HG03457 (cell line): ENCODE measurements around the gene TMEM255B.
"Not testable (repeated sequence)": the region's sequence is repeated elsewhere in the genome, so short reads cannot be mapped to it uniquely, and the experiment has no call there.

Experiments
- ATAC-seq: cut with Tn5 transposase; IDR thresholded peaks from one replicate; pipeline ENCODE4 v1.9.1; 2021; ENCODE audit warnings: moderate number of reproducible peaks; ENCODE audit not compliant: unreplicated experiment

Gene TMEM255B

GRCh38 chr13:113785051-113786010 is 26.3 kb downstream of the TMEM255B start:
- no peak for ATAC-seq

- ATAC-seq, result no peak
Measured at GRCh38 chr13:113786262-113786841, 27.3 kb downstream of the TMEM255B start.

GRCh38 chr13:113787694-113788093 is 28.7 kb downstream of the TMEM255B start:
- no peak for ATAC-seq

- no peak for ATAC-seq
Measured at GRCh38 chr13:113788413-113789135, 29.5 kb downstream of the TMEM255B start.

- ATAC-seq, result no peak
Measured at GRCh38 chr13:113789167-113789566, 30.1 kb downstream of the TMEM255B start.

DNA sequence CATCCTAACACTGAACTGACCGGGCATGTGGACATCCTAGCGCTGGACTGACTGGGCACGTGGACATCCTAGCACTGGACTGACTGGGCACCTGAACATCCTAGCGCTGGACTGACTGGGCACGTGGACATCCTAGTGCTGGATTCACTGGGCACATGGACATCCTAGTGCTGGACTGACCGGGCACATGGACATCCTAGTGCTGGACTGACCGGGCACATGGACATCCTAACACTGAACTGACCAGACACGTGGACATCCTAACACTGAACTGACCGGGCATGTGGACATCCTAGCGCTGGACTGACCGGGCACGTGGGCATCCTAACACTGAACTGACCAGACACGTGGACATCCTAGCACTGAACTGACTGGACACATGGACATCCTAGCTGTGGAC is 30.9 kb downstream of the TMEM255B start:
- not testable (repeated sequence) for ATAC-seq

GRCh38 chr13:113791226-113791625 is 32.2 kb downstream of the TMEM255B start:
- ATAC-seq, result no peak

DNA sequence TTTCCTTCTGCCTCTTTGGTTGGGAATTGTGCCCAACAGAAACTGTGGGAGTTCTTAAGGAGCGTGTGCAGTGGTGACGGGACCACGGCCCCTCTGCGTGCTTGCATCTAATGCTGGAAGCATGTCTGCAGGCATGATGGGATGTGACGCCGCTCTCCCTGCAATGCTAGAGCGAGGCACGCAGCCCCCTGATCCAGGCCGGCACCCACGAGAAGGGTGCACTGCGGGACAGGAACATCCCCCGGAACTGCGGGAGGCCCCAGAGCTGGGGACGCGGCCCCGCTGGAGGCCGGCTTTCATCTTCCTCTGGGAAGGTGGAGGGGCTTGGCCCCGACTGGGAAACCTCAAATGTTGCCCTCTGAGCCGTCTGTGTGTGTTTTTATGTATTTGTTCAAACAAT is 32.7 kb downstream of the TMEM255B start:
- no peak for ATAC-seq

DNA sequence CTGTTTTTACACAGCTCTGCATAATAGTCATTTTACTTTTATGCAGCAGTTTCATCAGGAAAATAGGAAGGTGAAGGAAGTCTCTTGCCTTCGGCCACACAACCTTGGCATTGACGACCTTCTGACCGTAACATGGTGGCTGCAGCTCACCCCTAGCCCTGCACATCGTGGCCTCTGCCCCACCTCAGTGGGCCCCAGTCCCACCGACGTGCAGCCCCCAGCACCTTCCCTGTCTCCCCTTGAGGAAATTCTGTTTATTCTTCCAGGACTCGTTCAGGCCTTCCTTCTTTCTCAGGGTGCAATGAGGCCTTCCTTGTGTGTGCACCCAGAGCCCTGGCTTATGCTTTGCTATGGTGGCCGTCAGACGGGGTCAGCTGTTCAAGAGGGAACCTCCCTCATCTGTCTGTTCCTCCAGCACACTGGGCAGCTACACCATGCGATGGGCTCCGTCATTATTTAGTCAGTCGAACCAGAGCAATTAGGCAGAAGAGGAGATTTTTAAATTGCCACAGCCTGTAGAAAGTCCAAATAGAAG is 33.3 kb downstream of the TMEM255B start:
- no peak for ATAC-seq

DNA sequence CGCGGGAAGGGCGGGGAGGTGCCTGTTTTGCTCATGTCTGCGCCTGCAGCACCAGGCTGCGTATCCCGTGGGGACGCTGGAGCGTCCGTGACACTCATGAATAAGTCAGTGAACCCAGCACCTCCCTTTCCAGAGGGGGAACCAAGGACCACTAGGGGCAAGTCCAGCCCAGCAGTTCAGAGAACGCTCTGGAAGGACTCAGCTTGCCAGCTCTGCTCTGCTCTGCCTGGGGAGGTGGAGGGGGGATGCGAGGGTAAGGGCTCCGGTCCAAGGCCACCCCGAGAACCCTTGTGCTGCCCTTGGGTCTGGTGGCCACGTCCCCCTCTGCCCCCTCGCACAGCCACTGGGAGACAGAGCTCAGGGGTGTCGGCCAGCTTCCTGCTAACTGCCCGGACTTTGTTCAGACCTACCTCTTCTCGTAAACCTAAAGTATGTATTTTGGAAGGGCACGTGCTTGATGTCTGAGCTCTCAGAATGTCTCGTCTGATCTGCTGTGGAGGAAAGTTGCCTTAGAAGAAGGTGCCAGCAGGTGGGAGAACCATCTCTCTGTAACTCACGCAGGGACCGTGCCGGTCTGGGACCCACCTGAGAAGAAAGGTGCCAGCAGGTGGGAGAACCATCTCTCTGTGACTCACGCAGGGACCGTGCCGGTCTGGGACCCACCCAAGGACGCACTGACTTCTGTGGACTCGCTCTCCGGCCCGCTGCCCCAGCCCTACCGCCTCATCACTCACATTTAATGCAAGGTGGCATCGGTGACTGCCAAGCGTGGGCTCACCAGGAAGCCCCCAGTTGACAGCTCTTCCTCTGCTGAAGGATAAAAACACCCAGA is 34.1 kb downstream of the TMEM255B start:
- no peak for ATAC-seq

DNA sequence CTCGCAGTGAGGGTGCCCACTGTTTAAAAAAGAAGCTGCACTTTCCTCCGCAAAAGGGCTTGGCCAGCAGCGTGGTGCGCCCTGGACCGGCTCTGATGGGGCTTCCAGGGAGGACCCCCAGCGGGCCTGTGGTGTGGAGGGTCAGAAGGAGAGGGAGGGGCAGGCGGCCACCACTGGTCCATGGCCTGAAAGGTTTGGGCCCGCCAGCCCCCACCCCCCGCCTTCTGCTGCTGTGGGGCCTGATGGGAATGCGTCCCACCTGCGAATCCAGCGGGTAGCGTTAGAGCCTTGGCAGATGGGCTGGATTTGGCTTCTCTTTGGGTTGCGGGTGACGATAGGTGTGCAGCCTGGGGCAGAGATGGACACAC is 34.7 kb downstream of the TMEM255B start:
- ATAC-seq, result no peak

GRCh38 chr13:113794086-113794485 is 35.1 kb downstream of the TMEM255B start:
- ATAC-seq, result no peak

DNA sequence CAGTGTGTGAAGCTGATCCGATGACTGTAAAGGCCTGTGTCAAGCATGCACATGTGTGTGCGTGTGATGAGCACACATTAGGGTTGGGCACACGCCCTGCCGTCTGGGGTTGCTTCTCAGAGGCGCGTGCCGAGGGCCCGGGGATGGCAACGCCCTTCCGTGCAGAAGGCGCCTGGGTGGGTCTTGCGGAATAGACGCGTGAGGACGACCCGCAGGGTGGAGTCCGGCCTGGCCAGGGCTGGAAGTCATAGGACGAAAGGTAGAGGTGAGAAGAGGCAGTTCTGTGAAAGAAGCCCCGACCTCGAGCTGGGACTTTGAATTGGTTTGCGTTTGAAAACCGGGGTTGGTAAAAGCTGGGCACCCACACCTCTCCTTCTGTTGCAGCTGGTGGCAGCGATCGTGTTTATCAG is 35.7 kb downstream of the TMEM255B start:
- no peak for ATAC-seq

DNA sequence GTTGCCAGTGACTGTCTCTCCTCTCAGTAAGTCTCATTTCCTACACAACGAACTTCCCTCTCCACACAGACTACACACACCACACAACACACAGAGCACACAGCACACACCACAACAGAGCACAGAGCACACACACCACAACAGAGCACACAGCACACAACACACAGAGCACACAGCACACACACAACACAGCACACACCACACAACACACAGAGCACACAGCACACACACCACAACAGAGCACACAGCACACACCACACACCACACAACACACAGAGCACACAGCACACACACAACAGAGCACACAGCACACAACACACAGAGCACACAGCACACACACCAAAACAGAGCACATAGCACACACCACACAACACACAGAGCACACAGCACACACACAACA is 36.3 kb downstream of the TMEM255B start:
- not testable (repeated sequence) for ATAC-seq

GRCh38 chr13:113796211-113796963 is 37.4 kb downstream of the TMEM255B start:
- ATAC-seq, result no peak

DNA sequence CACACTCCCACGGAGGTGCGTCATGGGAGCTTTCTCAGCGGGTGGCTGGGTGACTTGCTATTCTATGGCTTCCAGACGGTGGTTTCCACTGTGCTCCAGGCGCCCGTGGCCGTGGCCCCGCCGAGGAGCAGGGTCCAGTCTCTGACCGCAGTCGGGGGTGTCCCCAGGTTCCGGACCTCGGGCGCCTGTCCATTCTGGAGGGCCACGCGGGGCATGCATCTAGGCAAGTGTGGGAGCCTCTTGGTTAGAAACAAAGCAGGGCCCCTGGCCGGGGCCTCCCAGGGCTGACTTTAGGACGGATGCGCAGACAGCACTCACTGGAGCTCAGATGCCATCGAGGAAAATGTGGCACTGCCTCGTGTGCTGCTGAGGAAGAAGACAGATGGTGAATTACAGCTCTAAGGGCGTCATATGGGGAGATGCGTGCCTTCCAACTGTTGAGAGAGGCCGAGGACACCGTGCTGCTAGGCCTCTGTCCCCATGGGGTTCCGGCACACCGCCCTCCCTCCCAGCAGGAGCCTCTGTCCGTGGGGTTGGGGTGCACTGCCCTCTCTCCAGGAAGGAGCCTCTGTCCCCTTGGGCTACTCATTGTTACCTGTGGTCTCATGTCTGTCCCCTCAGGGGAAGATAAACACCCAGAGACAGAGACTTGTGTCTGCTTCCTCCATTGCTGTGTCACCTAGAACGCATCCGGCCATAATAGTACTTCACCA is 38.1 kb downstream of the TMEM255B start:
- no peak for ATAC-seq

GRCh38 chr13:113798200-113798811 is 39.3 kb downstream of the TMEM255B start:
- ATAC-seq, result no peak

DNA sequence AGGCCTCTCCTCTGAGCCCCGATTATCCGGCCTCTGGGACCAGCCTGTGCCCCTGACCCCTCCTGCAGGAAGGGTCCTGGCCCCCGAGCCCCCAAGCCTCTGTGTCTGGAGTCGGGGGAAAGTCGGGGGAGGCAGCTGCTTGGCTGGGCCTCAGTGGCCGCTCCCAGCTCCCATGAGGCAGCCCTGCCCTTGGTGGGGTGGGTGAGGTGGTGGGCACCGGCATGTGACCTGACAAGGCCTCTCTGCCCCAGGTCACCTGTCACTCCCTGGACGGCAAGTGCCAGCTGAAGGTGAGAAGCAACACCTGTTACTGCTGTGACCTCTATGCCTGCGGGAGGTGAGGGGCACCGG is 41.5 kb downstream of the TMEM255B start:
- ATAC-seq, result no peak
